Astrocyte (in vitro differentiated cells and primary cell): Measurements from ENCODE around the gene SPARC. TPM values are rescaled to one million over a fixed set of nuclear protein-coding genes. Genes with fewer than 3 reads are reported as not detected.

ENCODE experiments used
- DNase-seq: peaks from one replicate; pipeline ENCODE4 v3.0.0-alpha.2; 2010; ENCODE audit warnings: low read depth
- FAIRE-seq: peaks from 2 replicates; lab custom pipeline; 2011; peaks lifted over from hg19 to GRCh38; lab: Jason Lieb, UNC
- H2AFZ ChIP-seq: 2 replicates; pipeline ENCODE4 v1.6.0; 2012; ENCODE audit warnings: low read depth, low read length, inconsistent platforms
- H3K27ac ChIP-seq: 2 replicates; pipeline ENCODE4 v1.5.1; 2011; ENCODE audit warnings: low read depth, low read length, inconsistent platforms
- H3K27me3 ChIP-seq: 2 replicates; pipeline ENCODE4 v1.6.0; 2011; ENCODE audit warnings: low read length, inconsistent platforms; ENCODE audit not compliant: insufficient read depth
- H3K36me3 ChIP-seq: 2 replicates; pipeline ENCODE4 v1.5.1; 2011; ENCODE audit warnings: low read length, inconsistent platforms; ENCODE audit not compliant: insufficient read depth
- H3K4me1 ChIP-seq: 2 replicates; pipeline ENCODE4 v1.5.1; 2011; ENCODE audit warnings: low read length, inconsistent platforms; ENCODE audit not compliant: insufficient read depth
- H3K4me2 ChIP-seq: 2 replicates; pipeline ENCODE4 v1.6.0; 2012; ENCODE audit warnings: low read length, inconsistent platforms
- H3K4me3 ChIP-seq: 2 replicates; pipeline ENCODE4 v1.5.1; 2011; ENCODE audit warnings: low read depth, mild to moderate bottlenecking, low read length, inconsistent platforms; ENCODE audit not compliant: insufficient read depth
- H3K79me2 ChIP-seq: 2 replicates; pipeline ENCODE4 v1.6.0; 2012; ENCODE audit warnings: mild to moderate bottlenecking, low read length, inconsistent platforms; ENCODE audit not compliant: insufficient read depth
- H3K9ac ChIP-seq: 2 replicates; pipeline ENCODE4 v1.6.0; 2012; ENCODE audit warnings: mild to moderate bottlenecking, low read length, inconsistent platforms
- H3K9me3 ChIP-seq: 2 replicates; pipeline ENCODE4 v1.5.1; 2012; ENCODE audit warnings: low read depth, mild to moderate bottlenecking, low read length, inconsistent platforms; ENCODE audit not compliant: insufficient read depth
- H4K20me1 ChIP-seq: 2 replicates; pipeline ENCODE4 v1.6.0; 2012; ENCODE audit warnings: low read length, inconsistent platforms; ENCODE audit not compliant: insufficient read depth
- H3K27ac Mint-ChIP-seq: one replicate; pipeline ENCODE4 v1.8.0; 2021; ENCODE audit warnings: mild to moderate bottlenecking, mixed read lengths; ENCODE audit not compliant: unreplicated experiment
- H3K27me3 Mint-ChIP-seq: one replicate; pipeline ENCODE4 v1.8.0; 2021; ENCODE audit warnings: low read depth, mixed read lengths; ENCODE audit not compliant: unreplicated experiment
- H3K36me3 Mint-ChIP-seq: one replicate; pipeline ENCODE4 v1.8.0; 2021; ENCODE audit warnings: low read depth, mixed read lengths; ENCODE audit not compliant: unreplicated experiment
- H3K4me1 Mint-ChIP-seq: one replicate; pipeline ENCODE4 v1.8.0; 2021; ENCODE audit warnings: low read depth, mixed read lengths; ENCODE audit not compliant: unreplicated experiment
- H3K4me3 Mint-ChIP-seq: one replicate; pipeline ENCODE4 v1.8.0; 2021; ENCODE audit warnings: mild to moderate bottlenecking, moderate library complexity, mixed read lengths; ENCODE audit not compliant: unreplicated experiment
- H3K9me3 Mint-ChIP-seq: one replicate; pipeline ENCODE4 v1.8.0; 2021; ENCODE audit warnings: mild to moderate bottlenecking, mixed read lengths; ENCODE audit not compliant: unreplicated experiment
- CTCF ChIP-seq: IDR thresholded peaks from 2 replicates; pipeline ENCODE4 v1.5.1; 2011; ENCODE audit warnings: low read depth, mild to moderate bottlenecking, inconsistent platforms, low read length, moderate library complexity; ENCODE audit not compliant: insufficient read depth
- EZH2 ChIP-seq: IDR thresholded peaks from 2 replicates; pipeline ENCODE4 v1.6.1; 2012; ENCODE audit warnings: mild to moderate bottlenecking, low read length, inconsistent platforms; ENCODE audit not compliant: insufficient read depth
- total RNA-seq: library from RNA; stranded (reverse); gene quantifications from 2 replicates; pipeline ENCODE4 v1.2.1, GENCODE V29; 2021

SPARC gene
- total RNA-seq, 1 donor from 2014 or later, result 15,667 TPM

- TF ChIP-seq CTCF (no peak), EZH2 (no peak)
- Mint-ChIP-seq H3K4me1 (peaks cover 15% of the 10 kb centered on the region), H3K27ac (no peak overlapping the region), H3K4me3 (no peak overlapping the region), H3K27me3 (no peaks in the 10 kb centered on the region), H3K9me3 (peaks cover 7% of the 10 kb centered on the region), H3K36me3 (no peaks in the 10 kb centered on the region)
- Histone ChIP-seq H3K79me2 (no peaks in the 10 kb centered on the region), H3K9me3 (no peaks in the 10 kb centered on the region), H3K9ac (no peak overlapping the region), H3K36me3 (no peaks in the 10 kb centered on the region), H3K27ac (no peak overlapping the region), H3K4me3 (no peak overlapping the region), H3K27me3 (no peaks in the 10 kb centered on the region), H3K4me1 (no peaks in the 10 kb centered on the region), H2AFZ (no peak overlapping the region), H4K20me1 (no peaks in the 10 kb centered on the region), H3K4me2 (no peak overlapping the region)
- no peak for FAIRE-seq
- DNase-seq, result no peak
Measured at GRCh38 chr5:151707567-151707966, 20.9 kb upstream of the SPARC start.

- H3K4me1 Mint-ChIP-seq, result peaks cover 15% of the 10 kb centered on the region
- H3K27me3 Mint-ChIP-seq, result no peaks in the 10 kb centered on the region
- peaks cover 7% of the 10 kb centered on the region for H3K9me3 Mint-ChIP-seq
- no peak for TF ChIP-seq EZH2
- TF ChIP-seq CTCF, result no peak
- H2AFZ ChIP-seq, result no peak overlapping the region
- no peak overlapping the region for H3K4me3 ChIP-seq
- H3K27me3 ChIP-seq, result no peaks in the 10 kb centered on the region
- no peaks in the 10 kb centered on the region for H3K9me3 ChIP-seq
- no peaks in the 10 kb centered on the region for H3K36me3 ChIP-seq
- H3K4me1 ChIP-seq, result no peaks in the 10 kb centered on the region
- H3K36me3 Mint-ChIP-seq, result no peaks in the 10 kb centered on the region
- no peaks in the 10 kb centered on the region for H3K79me2 ChIP-seq
- H3K9ac ChIP-seq, result no peak overlapping the region
- DNase-seq, result peak; percentile 72
- no peak overlapping the region for H3K27ac Mint-ChIP-seq
- FAIRE-seq, result no peak
- no peak overlapping the region for H3K4me3 Mint-ChIP-seq
- no peak overlapping the region for H3K4me2 ChIP-seq
- no peaks in the 10 kb centered on the region for H4K20me1 ChIP-seq
- H3K27ac ChIP-seq, result no peak overlapping the region
Measured at GRCh38 chr5:151706906-151707305, 20.2 kb upstream of the SPARC start.

GRCh38 chr5:151703780-151704179 lies 17.1 kb upstream of the SPARC start:
- H3K27ac Mint-ChIP-seq, result peak overlapping the region; percentile 9
- H3K9ac ChIP-seq, result no peak overlapping the region
- no peak overlapping the region for H3K4me2 ChIP-seq
- H3K4me1 Mint-ChIP-seq, result peaks cover 33% of the 10 kb centered on the region
- no peaks in the 10 kb centered on the region for H3K27me3 Mint-ChIP-seq
- H3K4me3 Mint-ChIP-seq, result no peak overlapping the region
- TF ChIP-seq EZH2 (no peak), CTCF (no peak)
- peaks cover 7% of the 10 kb centered on the region for H3K9me3 Mint-ChIP-seq
- DNase-seq (no peak), FAIRE-seq (no peak)
- H3K4me3 ChIP-seq, result no peak overlapping the region
- H3K27me3 ChIP-seq, result no peaks in the 10 kb centered on the region
- no peaks in the 10 kb centered on the region for H3K79me2 ChIP-seq
- H3K9me3 ChIP-seq, result no peaks in the 10 kb centered on the region
- H3K36me3 Mint-ChIP-seq, result no peaks in the 10 kb centered on the region
- H3K36me3 ChIP-seq, result no peaks in the 10 kb centered on the region
- H2AFZ ChIP-seq, result no peak overlapping the region
- H4K20me1 ChIP-seq, result no peaks in the 10 kb centered on the region
- H3K27ac ChIP-seq, result no peak overlapping the region
- H3K4me1 ChIP-seq, result peaks cover 18% of the 10 kb centered on the region
